ENCODE measurements around the gene CSN2.
"Not testable (repeated sequence)": the region's sequence is repeated elsewhere in the genome, so short reads cannot be mapped to it uniquely, and the experiment has no call there.

The CSN2 gene

DNA sequence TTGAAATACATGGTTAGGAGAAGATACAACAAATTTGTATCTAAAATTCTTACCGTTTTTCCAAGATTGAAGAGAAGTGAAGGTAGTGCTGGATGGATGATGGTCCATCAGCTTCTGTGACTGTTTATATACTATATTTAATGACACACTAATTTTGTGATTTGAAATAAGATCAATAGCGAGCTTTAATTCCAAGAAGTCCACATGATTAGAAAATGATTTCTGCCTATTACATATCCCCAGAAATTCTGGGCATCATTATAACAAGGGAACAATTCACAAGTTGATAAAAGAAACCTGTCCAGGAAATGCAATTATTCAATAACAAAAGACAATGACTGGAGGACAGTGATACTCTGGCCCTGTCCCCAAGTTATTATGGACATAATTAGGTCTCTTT, at the start of gene CSN2:
CSN2 (minus strand) TSS at position 101 of the 400 bp plus-strand sequence. CDS start 4,733 bp downstream, outside the sequence.
- no peak for FAIRE-seq

GRCh38 chr4:70008771-70009170, 43.2 kb upstream of the CSN2 start:
- FAIRE-seq: no peak

DNA sequence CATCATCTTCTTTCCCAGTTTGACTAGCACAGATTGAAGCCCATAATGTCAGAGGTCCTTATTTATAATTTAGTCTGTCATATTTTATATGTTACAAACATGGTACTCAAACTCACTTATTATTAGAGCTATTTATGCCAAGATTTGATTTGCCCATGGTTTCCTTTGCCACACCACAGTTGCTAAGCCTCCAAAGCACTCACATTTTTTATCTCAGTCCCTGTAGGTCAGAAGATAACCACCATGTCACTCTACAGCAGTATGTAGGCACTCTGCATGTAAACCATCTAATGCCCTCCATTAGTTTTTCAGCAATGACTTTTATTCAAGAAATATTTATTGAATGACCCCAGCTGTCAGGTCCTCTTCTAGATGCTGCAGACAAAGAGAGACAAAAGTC, 37.0 kb upstream of the CSN2 start:
- no peak for FAIRE-seq

DNA sequence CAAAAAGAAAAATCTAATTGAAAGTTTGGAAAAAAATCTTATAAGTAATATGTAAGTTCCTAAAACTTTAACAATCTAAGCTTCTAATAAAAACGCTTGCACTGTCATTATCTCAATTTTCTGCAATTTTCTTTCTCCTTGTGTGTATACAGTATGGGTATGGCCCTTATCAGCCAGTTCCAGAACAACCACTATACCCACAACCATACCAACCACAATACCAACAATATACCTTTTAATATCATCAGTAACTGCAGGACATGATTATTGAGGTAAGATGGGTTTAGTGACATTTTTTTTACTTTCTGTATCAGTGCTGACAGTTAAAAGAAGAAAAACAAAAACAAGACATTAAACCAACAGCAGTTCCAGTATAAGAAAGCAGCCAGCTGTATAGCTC, 35.2 kb upstream of the CSN2 start:
- no peak for FAIRE-seq

- no peak for FAIRE-seq
Observed at GRCh38 chr4:69999420-69999819, 33.9 kb upstream of the CSN2 start.

DNA sequence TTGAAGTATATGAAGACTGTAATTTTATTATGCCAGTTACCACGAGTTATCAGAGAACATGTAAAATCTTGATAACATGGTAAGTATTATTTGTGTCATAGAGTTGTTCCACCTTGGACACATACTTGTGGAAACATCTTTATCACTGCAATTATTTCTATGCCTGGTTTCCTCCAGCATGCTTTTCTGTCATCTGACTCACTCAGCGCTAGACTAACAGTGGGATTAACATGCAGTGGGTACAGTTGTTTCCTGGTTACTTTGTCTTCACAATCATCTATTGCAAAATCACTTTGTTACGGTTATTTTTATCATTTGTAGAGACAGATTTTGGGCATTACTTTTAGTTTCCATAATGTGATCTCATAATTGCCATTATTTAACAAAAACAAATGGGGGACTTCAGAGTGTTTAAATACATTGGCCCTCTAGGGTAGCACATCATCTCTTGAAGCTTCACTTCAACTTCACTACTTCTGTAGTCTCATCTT, 30.0 kb upstream of the CSN2 start, which contains the start of gene STATH:
STATH (plus strand) TSS at position 441 of the 491 bp plus-strand sequence. CDS start 2,472 bp downstream, outside the sequence.
- FAIRE-seq: no peak

DNA sequence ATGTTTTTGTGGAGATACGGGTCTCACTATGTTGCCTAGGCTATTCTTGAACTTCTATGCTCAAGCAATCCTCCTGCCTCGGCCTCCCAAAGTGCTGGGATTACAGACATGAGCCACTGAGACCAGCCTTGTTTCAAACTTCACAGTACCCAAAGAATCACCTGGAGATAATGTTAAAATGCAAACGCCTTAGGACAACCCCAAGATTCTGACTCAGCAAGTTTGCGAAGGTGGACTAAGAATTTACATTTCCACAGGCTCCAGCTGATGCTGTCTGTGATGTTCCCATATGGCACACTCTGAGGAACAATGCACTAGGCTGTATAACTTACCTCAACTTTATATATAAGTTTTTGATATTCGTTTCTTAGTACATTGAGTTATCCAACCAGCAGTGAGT, 29.3 kb upstream of the CSN2 start:
- FAIRE-seq: no peak

DNA sequence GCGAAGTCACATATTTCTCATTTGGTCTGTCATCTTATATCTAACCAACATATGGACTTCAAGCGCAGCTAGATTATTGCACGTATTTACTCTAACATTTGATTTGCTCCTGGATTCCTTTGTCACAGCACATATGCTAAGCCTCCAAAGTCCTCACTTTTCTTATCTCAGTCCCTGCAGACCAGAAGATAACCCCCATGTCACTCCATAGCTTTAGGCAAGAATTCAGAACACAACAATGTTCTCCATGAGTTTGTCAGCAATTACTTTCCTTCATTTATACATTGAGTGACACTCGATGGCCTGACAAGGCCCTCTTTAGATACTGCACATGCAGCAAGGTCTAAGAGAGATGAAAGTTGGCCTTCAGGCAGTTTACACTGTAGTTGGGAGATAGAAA, 25.5 kb upstream of the CSN2 start:
- no peak for FAIRE-seq

- no peak for FAIRE-seq
Observed at GRCh38 chr4:69986663-69987062, 21.1 kb upstream of the CSN2 start.

- no peak for FAIRE-seq
Observed at GRCh38 chr4:69984030-69984443, 18.5 kb upstream of the CSN2 start.

DNA sequence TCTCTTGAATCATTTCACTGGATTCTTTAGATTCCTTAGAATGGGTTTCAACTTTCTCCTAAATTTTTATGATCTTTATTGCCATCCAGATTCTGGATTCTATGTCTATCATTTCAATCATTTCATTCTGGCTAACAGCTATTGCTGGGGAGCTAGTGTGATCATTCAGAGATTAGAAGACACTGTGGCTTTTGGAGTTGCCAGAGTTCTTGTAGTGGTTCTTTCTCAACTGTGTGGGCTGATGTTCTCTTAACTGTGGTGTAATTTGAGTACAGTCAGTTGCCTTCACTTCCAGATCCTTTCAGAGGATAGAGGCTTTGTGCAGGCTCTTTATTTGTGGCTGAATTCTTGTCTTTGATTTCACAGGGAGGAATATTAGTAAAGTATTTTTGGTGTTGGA, 12.1 kb upstream of the CSN2 start:
- no peak for FAIRE-seq

GRCh38 chr4:69974631-69975030, 9.1 kb upstream of the CSN2 start:
- no peak for FAIRE-seq

GRCh38 chr4:69970071-69970470, 4.5 kb upstream of the CSN2 start:
- FAIRE-seq: no peak

DNA sequence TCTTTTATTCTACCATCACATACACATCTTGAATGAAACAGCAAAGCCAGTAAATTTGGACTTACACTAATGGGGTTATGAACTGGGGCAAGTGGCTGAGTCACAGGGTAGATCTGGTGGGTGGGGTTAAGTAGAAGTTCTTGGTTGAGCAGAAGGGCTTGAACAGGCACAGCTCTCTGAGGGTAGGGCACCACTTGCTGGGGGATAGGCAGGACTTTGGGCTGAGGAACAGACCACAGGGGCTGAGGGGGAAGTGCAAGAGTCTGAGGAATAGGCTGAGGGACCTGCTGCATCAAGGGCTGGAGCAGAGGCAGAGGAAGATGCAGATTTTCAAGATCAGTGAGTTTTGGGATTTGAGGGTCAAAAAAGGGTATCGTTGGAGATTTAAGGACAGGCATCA, 8.3 kb downstream of the CSN2 start:
- no peak for FAIRE-seq

GRCh38 chr4:69951602-69952001, 13.9 kb downstream of the CSN2 start:
- no peak for FAIRE-seq

DNA sequence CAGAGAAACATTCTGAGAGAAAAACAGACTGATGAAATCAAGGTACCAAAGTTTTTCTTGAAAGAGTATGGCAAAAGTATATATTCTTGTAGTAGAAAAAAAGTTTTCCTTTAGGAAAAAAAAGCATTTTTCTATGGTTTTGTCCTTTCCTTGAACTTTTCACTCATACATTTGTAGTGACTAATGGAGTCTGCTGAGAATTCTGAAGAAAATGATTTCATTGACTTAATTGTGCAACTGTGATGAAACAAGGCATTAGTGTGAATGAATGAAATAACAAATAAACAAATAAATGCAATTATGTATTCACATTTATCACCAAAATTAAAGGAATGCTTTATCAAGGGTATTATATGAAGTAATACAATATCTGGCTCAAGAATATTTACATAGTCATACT, 29.0 kb downstream of the CSN2 start:
- FAIRE-seq: peak; percentile 33

DNA sequence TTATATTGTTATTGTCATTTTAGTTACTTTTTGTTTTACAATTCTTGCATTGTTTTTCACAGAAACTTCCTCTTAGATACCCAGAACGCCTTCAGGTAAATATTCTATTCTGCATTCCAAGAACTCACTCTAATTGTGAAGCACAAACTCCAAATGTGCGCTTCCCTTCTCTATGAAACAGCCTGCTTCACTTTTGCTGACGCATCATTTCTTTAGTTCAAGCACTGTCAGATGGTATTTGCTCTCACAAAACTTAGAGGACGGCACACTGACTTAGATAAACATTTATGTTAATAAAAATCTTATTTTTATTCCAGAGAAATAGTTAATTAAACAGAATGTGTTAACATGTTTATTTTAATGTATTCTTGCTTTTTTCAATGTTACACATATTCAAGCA, 31.4 kb downstream of the CSN2 start:
- FAIRE-seq: no peak

- no peak for FAIRE-seq
Observed at GRCh38 chr4:69930768-69931167, 34.8 kb downstream of the CSN2 start, which contains the start of gene CSN1S1. CSN1S1 (plus strand) TSS chr4:69931068; CDS start chr4:69932556, 1,488 bp downstream.

GRCh38 chr4:69923782-69924410, 41.6 kb downstream of the CSN2 start:
- not testable (repeated sequence) for FAIRE-seq

- FAIRE-seq: no peak
Observed at GRCh38 chr4:69920874-69921273, 44.7 kb downstream of the CSN2 start.

- FAIRE-seq: peak; percentile 5
Observed at GRCh38 chr4:69910016-69910782, 55.3 kb downstream of the CSN2 start.

- FAIRE-seq: peak; percentile 24
Observed at GRCh38 chr4:69909195-69909594, 56.3 kb downstream of the CSN2 start.

- no peak for FAIRE-seq
Observed at GRCh38 chr4:69907151-69907550, 58.4 kb downstream of the CSN2 start.

All from colon (tissue), 2 donors.